Activated CD8-positive, alpha-beta memory T cell treated with anti-CD3 and anti-CD28 coated beads, Interleukin-2, amount 50 U/mL, for 1 hour (primary cell): ENCODE measurements around the gene ACTL9.

Experiments used
- DNase-seq: peaks from one replicate; pipeline ENCODE4 v3.0.0-alpha.2; 2020; ENCODE audit errors: extremely low read depth

ACTL9 gene

GRCh38 chr19:8686549-8686948 is 12.0 kb downstream of the ACTL9 start:
- DNase-seq, result no peak

GRCh38 chr19:8684001-8684902 is 14.3 kb downstream of the ACTL9 start:
- DNase-seq, result no peak

GRCh38 chr19:8682931-8683330 is 15.7 kb downstream of the ACTL9 start:
- no peak for DNase-seq

GRCh38 chr19:8682472-8682871 is 16.1 kb downstream of the ACTL9 start:
- no peak for DNase-seq

- DNase-seq, result no peak
Observed at GRCh38 chr19:8681345-8682029, 17.1 kb downstream of the ACTL9 start.

- no peak for DNase-seq
Observed at GRCh38 chr19:8680676-8681344, 17.8 kb downstream of the ACTL9 start.

GRCh38 chr19:8678244-8678807 is 20.3 kb downstream of the ACTL9 start:
- no peak for DNase-seq

- no peak for DNase-seq
Observed at GRCh38 chr19:8675066-8675465, 23.5 kb downstream of the ACTL9 start.

GRCh38 chr19:8673276-8673891 is 25.2 kb downstream of the ACTL9 start:
- DNase-seq, result no peak

GRCh38 chr19:8666814-8667405 is 31.7 kb downstream of the ACTL9 start:
- DNase-seq, result no peak

GRCh38 chr19:8665468-8666213 is 33.0 kb downstream of the ACTL9 start:
- DNase-seq, result no peak

GRCh38 chr19:8664671-8665057 is 33.9 kb downstream of the ACTL9 start:
- DNase-seq, result no peak

- DNase-seq, result no peak
Observed at GRCh38 chr19:8663920-8664670, 34.5 kb downstream of the ACTL9 start.

GRCh38 chr19:8662263-8662662 is 36.3 kb downstream of the ACTL9 start:
- DNase-seq, result no peak

- no peak for DNase-seq
Observed at GRCh38 chr19:8659905-8660304, 38.7 kb downstream of the ACTL9 start.

GRCh38 chr19:8657869-8658268 is 40.7 kb downstream of the ACTL9 start:
- no peak for DNase-seq

GRCh38 chr19:8655340-8655709 is 43.3 kb downstream of the ACTL9 start:
- no peak for DNase-seq

GRCh38 chr19:8654591-8655339 is 43.8 kb downstream of the ACTL9 start:
- DNase-seq, result peak; percentile 24

GRCh38 chr19:8648240-8648639 is 50.4 kb downstream of the ACTL9 start:
- DNase-seq, result no peak
